HG03060 (cell line): Measurements from ENCODE around the gene LAMA5.

Source experiments
- ATAC-seq: cut with Tn5 transposase; IDR thresholded peaks from one replicate; pipeline ENCODE4 v1.9.1; 2021; ENCODE audit warnings: low read depth, moderate number of reproducible peaks; ENCODE audit not compliant: unreplicated experiment

The LAMA5 gene

GRCh38 chr20:62371588-62372041, 4.5 kb upstream of the LAMA5 start:
- ATAC-seq = no peak

- no peak for ATAC-seq
These were observed 3.9 kb upstream of the LAMA5 start for GRCh38 chr20:62370807-62371587.

- ATAC-seq = no peak
These were observed 3.1 kb upstream of the LAMA5 start for GRCh38 chr20:62370115-62370806.

GRCh38 chr20:62369815-62370114, 2.7 kb upstream of the LAMA5 start:
- ATAC-seq = no peak

GRCh38 chr20:62368976-62369814, 2.1 kb upstream of the LAMA5 start:
- ATAC-seq = no peak

GRCh38 chr20:62368392-62368975, 1.4 kb upstream of the LAMA5 start:
- ATAC-seq = no peak

- no peak for ATAC-seq
These were observed 700 bp upstream of the LAMA5 start for GRCh38 chr20:62367633-62368391.

- no peak for ATAC-seq
These were observed 559 bp downstream of the LAMA5 start for GRCh38 chr20:62366370-62367135.

GRCh38 chr20:62365814-62366369, 1.2 kb downstream of the LAMA5 start:
- no peak for ATAC-seq

GRCh38 chr20:62364911-62365736, 2.0 kb downstream of the LAMA5 start:
- no peak for ATAC-seq

GRCh38 chr20:62363920-62364851, 2.9 kb downstream of the LAMA5 start:
- ATAC-seq = no peak

- ATAC-seq = no peak
These were observed 3.9 kb downstream of the LAMA5 start for GRCh38 chr20:62362991-62363919.

GRCh38 chr20:62362590-62362940, 4.5 kb downstream of the LAMA5 start:
- no peak for ATAC-seq

- no peak for ATAC-seq
These were observed 5.1 kb downstream of the LAMA5 start for GRCh38 chr20:62361799-62362589.
